GM23338 (cell line): ENCODE measurements around the gene CPSF3.

Experiments
- POLR2AphosphoS5 ChIP-seq: IDR thresholded peaks from 2 replicates; pipeline ENCODE4 v1.6.1; 2016; ENCODE audit warnings: antibody characterized with exemption, low read depth
- REST ChIP-seq: IDR thresholded peaks from one replicate; pipeline ENCODE4 v1.6.1; 2018; ENCODE audit warnings: antibody characterized with exemption; ENCODE audit not compliant: unreplicated experiment
- TF ChIP-seq, protein P1 (sequence below), 2 experiments: fragments of 200-600 bp in 1 of 2; sonication (generic) in 1 of 2; conservative IDR thresholded peaks; 2 replicates each; pipeline versions ENCODE4 v1.5.1 to v1.6.1; 2016 to 2017; ENCODE audit warnings: antibody characterized with exemption in 2 of 2, low read depth in 2 of 2, mild to moderate bottlenecking in 2 of 2, moderate library complexity in 1 of 2

- TF ChIP-seq, protein P1, sequence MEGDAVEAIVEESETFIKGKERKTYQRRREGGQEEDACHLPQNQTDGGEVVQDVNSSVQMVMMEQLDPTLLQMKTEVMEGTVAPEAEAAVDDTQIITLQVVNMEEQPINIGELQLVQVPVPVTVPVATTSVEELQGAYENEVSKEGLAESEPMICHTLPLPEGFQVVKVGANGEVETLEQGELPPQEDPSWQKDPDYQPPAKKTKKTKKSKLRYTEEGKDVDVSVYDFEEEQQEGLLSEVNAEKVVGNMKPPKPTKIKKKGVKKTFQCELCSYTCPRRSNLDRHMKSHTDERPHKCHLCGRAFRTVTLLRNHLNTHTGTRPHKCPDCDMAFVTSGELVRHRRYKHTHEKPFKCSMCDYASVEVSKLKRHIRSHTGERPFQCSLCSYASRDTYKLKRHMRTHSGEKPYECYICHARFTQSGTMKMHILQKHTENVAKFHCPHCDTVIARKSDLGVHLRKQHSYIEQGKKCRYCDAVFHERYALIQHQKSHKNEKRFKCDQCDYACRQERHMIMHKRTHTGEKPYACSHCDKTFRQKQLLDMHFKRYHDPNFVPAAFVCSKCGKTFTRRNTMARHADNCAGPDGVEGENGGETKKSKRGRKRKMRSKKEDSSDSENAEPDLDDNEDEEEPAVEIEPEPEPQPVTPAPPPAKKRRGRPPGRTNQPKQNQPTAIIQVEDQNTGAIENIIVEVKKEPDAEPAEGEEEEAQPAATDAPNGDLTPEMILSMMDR (conservative IDR thresholded peaks at IDR 0.05; ENCODE audit: low read depth in 2 of 2) = no peak
- TF ChIP-seq REST = no peak
- no peak for TF ChIP-seq POLR2AphosphoS5
Measured at GRCh38 chr2:9517118-9517782, 93.8 kb downstream of the CPSF3 start.
